RPMI7951 (cell line): ENCODE measurements around the gene STAMBP. TPM values are rescaled to one million over a fixed set of nuclear protein-coding genes. Genes with fewer than 3 reads are reported as not detected.

ENCODE experiments used
- DNase-seq: peaks from one replicate; pipeline ENCODE4 v3.0.0-alpha.2; 2012; ENCODE audit warnings: low read depth
- total RNA-seq: library from RNA; depleted of rRNA; stranded (reverse); fragments of >200 nt; shearing (Covaris generic); gene quantifications from 2 replicates; pipeline ENCODE4 v1.2.3, GENCODE V29; 2014

STAMBP gene
- total RNA-seq, 1 experiment from 2014 or later, result 50.2 TPM

DNA sequence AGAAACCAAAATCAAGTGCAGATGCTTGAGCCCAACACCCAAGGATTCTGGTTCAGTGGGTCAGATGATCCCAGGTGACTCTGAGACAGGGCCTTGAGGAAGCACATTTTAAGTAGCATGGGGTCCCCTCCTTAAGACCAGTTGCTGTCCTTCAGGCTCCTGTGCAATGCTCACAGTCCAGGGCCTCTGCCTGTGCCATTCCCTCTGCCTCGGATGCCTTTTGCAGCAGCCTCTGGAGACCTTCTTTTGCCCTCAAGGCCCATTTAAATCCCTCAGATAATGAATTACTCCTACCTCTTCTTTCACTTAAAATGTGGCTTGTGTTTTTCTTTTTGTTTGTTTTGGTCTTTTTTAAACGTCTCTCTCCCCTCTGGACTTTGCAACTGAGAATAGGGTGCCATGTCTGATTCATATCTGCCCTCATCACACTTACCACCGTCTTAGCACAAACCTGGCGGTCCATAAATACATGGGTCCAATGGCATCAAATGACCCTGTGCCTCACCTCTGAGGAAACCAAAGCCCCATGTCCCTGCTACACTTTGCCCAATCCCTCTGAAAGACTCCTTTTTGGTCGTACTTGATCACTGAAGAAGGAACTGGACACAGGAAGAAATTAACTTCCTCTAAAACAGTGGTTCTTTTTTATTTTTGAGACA is 78.2 kb downstream of the STAMBP start:
- DNase-seq, result no peak

DNA sequence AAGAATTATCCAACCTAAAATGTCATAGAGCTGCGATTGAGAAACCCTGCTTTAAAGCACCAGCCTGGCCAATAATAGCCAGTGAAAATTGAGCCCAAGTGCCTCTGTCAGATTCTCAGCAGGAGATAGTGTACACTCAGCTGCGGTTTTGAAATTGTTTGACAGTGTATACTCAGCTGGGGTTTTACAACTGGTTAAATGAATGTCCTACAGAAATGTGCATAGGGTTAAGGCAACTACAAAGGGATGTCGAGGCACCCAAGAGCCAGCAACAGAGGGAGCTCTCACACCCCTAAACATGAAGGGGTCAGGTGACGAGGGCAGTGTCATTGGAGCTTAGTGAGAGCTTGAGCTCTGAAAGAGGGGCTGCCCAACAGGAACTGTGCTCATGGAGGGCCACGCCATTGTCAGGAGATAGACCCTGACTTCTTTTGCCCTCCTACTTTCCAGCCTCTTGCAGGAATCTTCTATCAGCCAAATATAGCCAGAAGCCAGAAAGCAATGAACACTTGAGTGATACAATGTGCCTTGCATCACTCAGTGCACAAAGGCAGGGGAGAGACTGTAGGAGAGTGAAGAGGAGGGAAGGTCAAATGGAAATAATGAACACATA is 79.2 kb downstream of the STAMBP start:
- peak; percentile 33 for DNase-seq

GRCh38 chr2:73908689-73909652 is 80.2 kb downstream of the STAMBP start:
- DNase-seq, result no peak

GRCh38 chr2:73910873-73911547 is 82.2 kb downstream of the STAMBP start:
- no peak for DNase-seq

GRCh38 chr2:73911548-73912208 is 82.9 kb downstream of the STAMBP start:
- DNase-seq, result no peak

- no peak for DNase-seq
Observed at GRCh38 chr2:73913414-73914054, 84.8 kb downstream of the STAMBP start.

DNA sequence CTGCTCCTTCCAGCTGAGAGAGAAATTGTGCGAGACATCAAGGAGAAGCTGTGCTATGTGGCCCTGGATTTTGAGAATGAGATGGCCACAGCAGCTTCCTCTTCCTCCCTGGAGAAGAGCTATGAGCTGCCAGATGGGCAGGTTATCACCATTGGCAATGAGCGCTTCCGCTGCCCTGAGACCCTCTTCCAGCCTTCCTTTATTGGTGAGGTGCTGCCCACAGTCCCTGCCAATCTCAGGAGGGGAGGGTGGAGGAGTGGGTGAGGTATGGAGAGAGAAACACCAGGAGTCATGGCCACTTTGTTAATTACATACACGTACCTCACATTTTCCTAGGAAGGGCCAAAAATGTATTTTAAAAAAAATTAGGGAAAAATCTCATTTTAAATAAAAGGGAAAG is 85.9 kb downstream of the STAMBP start:
- no peak for DNase-seq

GRCh38 chr2:73915437-73915993 is 86.8 kb downstream of the STAMBP start:
- no peak for DNase-seq

GRCh38 chr2:73916666-73917065 is 87.9 kb downstream of the STAMBP start:
- DNase-seq, result no peak

DNA sequence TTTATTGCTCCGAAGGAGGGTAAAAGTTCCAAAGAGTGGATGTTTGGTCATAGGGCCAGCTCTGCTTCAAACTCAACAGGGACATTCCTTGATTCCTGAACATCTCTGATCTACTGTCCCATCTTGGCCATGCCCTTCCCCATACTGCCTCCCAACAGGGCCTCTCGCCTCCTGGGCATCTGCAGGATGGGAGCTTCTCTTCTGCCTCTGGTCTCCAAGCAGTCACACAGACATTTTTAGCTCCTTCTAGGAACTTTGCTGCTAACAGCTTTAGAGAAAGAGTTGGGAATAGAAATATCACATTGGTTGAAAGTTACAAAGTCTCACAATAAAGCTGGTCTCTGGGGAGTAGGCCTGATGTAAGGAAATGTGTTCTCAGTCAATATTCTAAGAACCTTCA is 88.5 kb downstream of the STAMBP start:
- DNase-seq, result no peak

GRCh38 chr2:73917696-73918207 is 89.0 kb downstream of the STAMBP start:
- no peak for DNase-seq

DNA sequence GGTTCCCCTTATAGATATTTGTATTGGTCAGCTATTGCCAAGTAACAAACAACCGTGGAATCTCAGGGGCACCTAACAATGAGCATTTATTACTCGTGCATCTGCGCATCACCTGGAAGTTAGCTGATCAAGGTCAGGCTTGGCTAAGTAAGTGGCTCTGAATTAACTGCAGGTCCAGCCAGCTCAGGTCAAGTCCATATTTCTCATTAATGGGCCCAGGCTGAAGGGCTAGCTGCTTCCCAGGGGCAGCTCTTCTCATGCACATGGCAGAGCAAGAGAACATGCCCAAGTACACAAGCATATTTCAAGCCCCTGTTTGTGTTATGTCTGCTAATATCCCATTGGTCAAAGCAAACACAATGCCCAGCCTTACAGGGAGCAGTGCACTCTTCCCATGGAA is 90.1 kb downstream of the STAMBP start:
- DNase-seq, result no peak

GRCh38 chr2:73919596-73920228 is 91.0 kb downstream of the STAMBP start:
- no peak for DNase-seq

DNA sequence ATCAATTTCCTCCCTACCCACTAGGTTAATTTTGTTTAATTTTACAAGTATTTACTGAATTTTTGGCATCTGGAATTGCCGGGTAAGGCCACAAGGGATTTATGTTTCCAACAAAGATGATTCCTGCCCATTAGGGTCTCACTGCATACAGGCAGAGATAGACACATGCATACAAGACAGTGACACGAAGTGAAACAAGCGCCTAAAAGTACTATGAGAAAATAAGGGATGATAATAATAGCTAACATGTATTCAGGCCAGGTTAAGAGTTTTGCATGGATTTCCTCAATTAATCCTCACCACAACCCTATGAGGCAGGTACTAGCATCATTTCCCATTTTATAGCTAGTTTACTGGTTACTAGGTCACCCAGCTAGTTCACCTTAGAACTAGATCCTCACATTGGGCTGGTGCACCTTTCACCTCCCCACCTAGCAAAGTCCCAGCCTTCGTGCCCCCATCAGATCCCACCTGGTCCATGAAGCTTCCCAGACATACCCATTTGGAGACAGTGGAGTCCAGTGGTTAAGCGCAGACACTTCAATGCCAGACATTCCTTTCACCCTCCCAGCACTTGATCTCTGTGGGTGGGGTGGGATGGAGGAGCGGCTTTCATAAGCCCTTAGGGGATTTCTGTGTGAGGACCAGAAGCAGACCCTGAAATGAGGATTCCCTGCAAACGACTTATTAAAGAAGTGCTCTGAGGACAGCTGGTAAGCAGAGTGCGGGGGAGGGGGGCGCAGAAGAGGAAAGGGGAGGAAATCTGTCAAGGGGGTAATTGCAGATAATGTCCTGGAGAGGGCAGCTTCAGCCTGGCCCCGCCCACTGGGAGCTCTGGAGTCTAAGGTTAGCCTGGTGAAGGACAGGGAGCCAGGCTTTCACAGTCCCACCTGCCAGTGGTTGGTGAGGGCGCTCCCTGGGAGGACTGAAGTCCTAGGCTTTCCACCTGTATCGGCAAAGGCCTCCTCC is 92.1 kb downstream of the STAMBP start:
- DNase-seq, result no peak

DNA sequence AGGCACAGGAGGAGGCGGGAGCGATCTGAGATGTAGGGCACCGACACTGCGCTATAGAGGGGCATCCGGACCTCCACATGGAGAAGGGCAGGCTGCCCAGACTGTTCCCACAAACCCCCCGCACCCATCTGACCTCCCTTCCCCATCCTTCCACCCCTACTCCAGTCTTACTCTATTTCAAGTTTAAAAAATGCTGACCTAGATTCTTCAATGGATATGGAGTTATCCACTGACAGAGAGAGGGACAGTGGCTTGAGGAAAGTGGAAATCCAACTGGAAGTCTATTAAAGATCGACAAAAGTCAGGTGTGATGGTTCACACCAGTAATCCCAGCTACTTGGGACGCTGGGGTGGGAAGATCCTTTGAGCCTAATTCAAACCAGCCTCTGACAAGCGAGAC is 92.8 kb downstream of the STAMBP start:
- DNase-seq, result no peak

GRCh38 chr2:73922681-73923080 is 93.9 kb downstream of the STAMBP start:
- DNase-seq, result no peak
